HFFc6 (cell line): Measurements from ENCODE around the gene SLC16A3. TPM values are rescaled to one million over a fixed set of nuclear protein-coding genes. Genes with fewer than 3 reads are reported as not detected.

ENCODE experiments used
- DNase-seq: peaks from one replicate; pipeline ENCODE4 v3.0.0-alpha.2; 2018
- H3K27ac Mint-ChIP-seq: 2 replicates; pipeline ENCODE4 v1.8.0; 2020; ENCODE audit warnings: mild to moderate bottlenecking, mixed read lengths
- H3K27me3 Mint-ChIP-seq: 2 replicates; pipeline ENCODE4 v1.8.0; 2021; ENCODE audit warnings: mild to moderate bottlenecking, moderate library complexity, mixed read lengths; ENCODE audit not compliant: insufficient read depth
- H3K36me3 Mint-ChIP-seq: 2 replicates; pipeline ENCODE4 v1.8.0; 2021; ENCODE audit warnings: low read depth, mixed read lengths
- H3K4me1 Mint-ChIP-seq: 2 replicates; pipeline ENCODE4 v1.8.0; 2020; ENCODE audit warnings: low read depth, mixed read lengths
- H3K4me3 Mint-ChIP-seq: 2 replicates; pipeline ENCODE4 v1.8.0; 2020; ENCODE audit warnings: mild to moderate bottlenecking, moderate library complexity, mixed read lengths
- H3K9me3 Mint-ChIP-seq: 2 replicates; pipeline ENCODE4 v1.8.0; 2020; ENCODE audit warnings: mild to moderate bottlenecking, mixed read lengths
- CTCF ChIP-seq: fragments of 200-600 bp; sonication (generic); IDR thresholded peaks from 2 replicates; pipeline ENCODE4 v1.5.0; 2021; ENCODE audit warnings: antibody characterized with exemption, mild to moderate bottlenecking
- total RNA-seq, 6 experiments: library from RNA; stranded (reverse); fragmentation: NEBNext Ultra II Directional; extraction: Animal tissue kit (Norgen Biotek cat#: 25700); gene quantifications; 2 replicates in 1 of 6; 3 replicates in 5 of 6; pipeline ENCODE4 v1.2.3, GENCODE V29; 2021

The SLC16A3 gene
- total RNA-seq, 6 experiments from 2014 or later, result 475 to 624 (median 523) TPM

DNA sequence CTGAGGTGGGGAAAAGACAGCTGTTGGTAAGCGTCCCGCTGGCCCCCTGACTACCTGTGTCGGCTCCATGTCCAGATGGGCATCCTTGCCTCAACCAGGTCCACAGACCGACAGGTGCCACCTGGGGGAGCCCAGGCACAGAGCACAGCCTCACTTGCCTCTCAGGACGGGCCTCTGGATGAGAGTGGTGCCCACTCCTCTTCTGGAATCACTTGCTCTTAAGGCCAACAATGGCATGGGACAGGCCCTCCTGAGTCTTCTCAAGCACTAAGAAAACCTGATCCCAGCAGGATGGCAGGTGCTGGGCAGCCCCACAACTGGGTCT lies 17.2 kb downstream of the SLC16A3 start:
- peaks cover 52% of the 10 kb centered on the region for H3K9me3 Mint-ChIP-seq
- peaks cover 62% of the 10 kb centered on the region for H3K36me3 Mint-ChIP-seq
- H3K27me3 Mint-ChIP-seq, result peaks cover 91% of the 10 kb centered on the region
- no peak for DNase-seq
- peak overlapping the region; percentile 85 for H3K27ac Mint-ChIP-seq
- peak overlapping the region; percentile 65; the same call in 1 of the 2 replicates for H3K4me3 Mint-ChIP-seq
- peaks cover 56% of the 10 kb centered on the region for H3K4me1 Mint-ChIP-seq
- TF ChIP-seq CTCF, result no peak

- Mint-ChIP-seq H3K27me3 (peaks cover 91% of the 10 kb centered on the region), H3K4me3 (peak overlapping the region; percentile 65; the same call in 1 of the 2 replicates), H3K4me1 (peaks cover 50% of the 10 kb centered on the region), H3K27ac (peak overlapping the region; percentile 85), H3K9me3 (peaks cover 55% of the 10 kb centered on the region), H3K36me3 (peaks cover 68% of the 10 kb centered on the region)
- no peak for TF ChIP-seq CTCF
- DNase-seq, result peak; percentile 64
Measured at GRCh38 chr17:82246365-82247181, 17.7 kb downstream of the SLC16A3 start.

GRCh38 chr17:82247182-82247823 lies 18.5 kb downstream of the SLC16A3 start:
- Mint-ChIP-seq H3K9me3 (peaks cover 59% of the 10 kb centered on the region), H3K4me3 (peak overlapping the region; percentile 42), H3K27ac (peak overlapping the region; percentile 85), H3K36me3 (peaks cover 74% of the 10 kb centered on the region), H3K4me1 (peaks cover 46% of the 10 kb centered on the region), H3K27me3 (peaks cover 96% of the 10 kb centered on the region)
- no peak for DNase-seq
- TF ChIP-seq CTCF, result no peak

DNA sequence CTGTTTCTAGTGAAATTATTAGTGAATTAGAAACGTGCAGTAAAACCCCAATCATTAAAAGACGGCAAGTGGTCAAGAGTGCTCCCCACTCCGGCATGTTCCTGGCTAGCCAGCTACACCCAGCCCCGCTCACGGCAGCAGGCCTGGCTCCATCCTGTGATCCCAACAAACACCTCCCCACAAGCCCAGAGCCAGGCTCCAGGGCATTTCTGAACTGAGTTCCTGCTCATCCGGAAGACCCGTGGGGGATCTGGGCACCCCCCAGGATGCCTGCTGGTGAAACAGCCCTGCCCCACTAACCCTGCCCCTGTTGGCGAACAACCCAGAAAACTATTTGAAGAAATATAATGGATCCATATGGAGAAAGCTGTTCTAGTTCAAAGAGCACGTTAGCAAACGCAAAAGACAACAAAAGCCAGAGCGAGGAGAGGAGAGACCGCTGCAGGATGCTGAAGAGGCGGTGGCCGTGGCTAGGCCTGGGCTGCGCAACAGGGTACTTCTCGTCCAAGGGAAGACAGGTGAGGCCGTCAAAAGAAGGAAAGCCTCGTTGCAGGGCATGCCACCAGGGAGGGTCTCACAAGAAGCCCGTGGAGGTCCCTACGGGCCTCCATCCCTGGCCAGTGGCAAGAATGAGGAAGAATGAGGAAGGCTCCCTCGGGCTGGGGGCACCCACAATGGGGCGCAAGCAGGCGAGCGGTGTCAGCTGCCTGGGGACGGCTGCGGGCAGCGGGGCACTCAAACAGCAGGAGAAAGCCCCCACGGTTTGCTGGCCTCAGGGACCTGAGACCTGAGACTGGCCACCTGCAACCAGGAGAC lies 19.2 kb downstream of the SLC16A3 start:
- Mint-ChIP-seq H3K27me3 (peaks cover 96% of the 10 kb centered on the region), H3K27ac (peak overlapping the region; percentile 85), H3K4me1 (peaks cover 39% of the 10 kb centered on the region), H3K36me3 (peaks cover 76% of the 10 kb centered on the region), H3K4me3 (peak overlapping the region; percentile 42), H3K9me3 (peaks cover 65% of the 10 kb centered on the region)
- DNase-seq, result no peak
- no peak for TF ChIP-seq CTCF

DNA sequence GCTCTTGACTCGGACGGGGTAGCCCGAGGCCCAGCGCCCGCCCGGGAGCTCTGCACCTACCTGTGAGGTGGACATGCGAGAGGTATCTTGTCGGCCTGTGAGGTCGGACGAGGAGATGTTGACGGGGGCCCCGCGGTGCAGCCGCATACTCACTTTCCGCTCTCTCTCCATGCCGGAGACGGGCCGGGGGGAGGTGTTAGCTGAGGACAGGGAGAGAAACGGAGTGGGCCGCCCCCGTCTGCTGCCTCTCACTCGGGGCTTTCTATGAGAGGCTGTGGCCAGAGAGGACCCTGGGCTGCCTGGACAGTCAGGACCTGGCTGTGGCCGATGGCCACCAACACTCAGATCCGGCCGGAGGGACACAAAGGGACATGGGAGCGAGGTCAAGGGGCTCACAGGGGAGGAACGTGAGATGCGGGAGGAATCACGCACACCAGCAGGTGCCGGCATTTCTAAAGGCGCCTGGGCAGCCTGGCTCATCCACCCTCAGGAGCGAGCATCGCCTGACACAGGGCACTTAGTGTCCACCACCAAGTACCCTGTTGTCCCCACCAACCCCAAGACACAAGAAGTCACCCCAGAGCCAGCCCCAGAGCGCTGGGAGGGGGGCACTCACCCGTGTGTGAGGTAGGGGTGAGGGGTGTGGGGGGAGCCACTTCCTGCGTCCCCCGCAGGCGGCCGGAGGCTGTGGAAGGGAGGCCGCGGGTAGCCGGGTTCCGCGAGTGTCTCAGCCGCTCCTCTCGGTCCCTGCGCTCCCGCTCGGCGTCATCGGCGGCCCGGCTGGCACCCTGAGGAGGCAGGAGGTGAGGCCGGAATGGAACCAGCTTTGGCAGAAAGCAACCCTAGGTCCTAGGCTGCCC lies 20.2 kb downstream of the SLC16A3 start:
- Mint-ChIP-seq H3K36me3 (peaks cover 69% of the 10 kb centered on the region), H3K27ac (peak overlapping the region; percentile 85; the same call in 1 of the 2 replicates), H3K4me3 (peak overlapping the region; percentile 42; the same call in 1 of the 2 replicates), H3K9me3 (peaks cover 62% of the 10 kb centered on the region), H3K4me1 (peaks cover 33% of the 10 kb centered on the region), H3K27me3 (peaks cover 91% of the 10 kb centered on the region)
- DNase-seq, result no peak
- no peak for TF ChIP-seq CTCF
